ENCODE results near the gene NAT10. TPM values are rescaled to one million over a fixed set of nuclear protein-coding genes. Genes with fewer than 3 reads are reported as not detected.

The NAT10 gene
- polyA plus RNA-seq, 1 of the 3 experiments (the other 2 are of a cell fraction) = 31.0 TPM

- no peak for TF ChIP-seq JUND (IDR thresholded peaks at IDR 0.05)
These were observed 37.6 kb downstream of the NAT10 start (continued) for GRCh38 chr11:34143048-34143447.

- no peak for DNase-seq
- Histone ChIP-seq H3K27me3 (ENCODE audit: insufficient read depth) (no peaks in the 10 kb centered on the region), H3K9me3 (no peaks in the 10 kb centered on the region), H3K9me2 (no peaks in the 10 kb centered on the region), H3K79me2 (ENCODE audit: insufficient read depth) (no peaks in the 10 kb centered on the region), H3K4me2 (no peak overlapping the region), H3F3A (replicated peaks; ENCODE audit: insufficient read depth) (no peaks in the 10 kb centered on the region), H3K4me3 (ENCODE audit: low read depth in 2 of 2, low read length in 1 of 2) (no peak overlapping the region), H3K9ac (no peak overlapping the region), H3K4me1 (ENCODE audit: control insufficient read depth in 1 of 2, insufficient read depth in 2 of 2, low read depth in 1 of 2, low read length in 1 of 2) (peaks cover 0 to 6% of the 10 kb centered on the region in 2 experiments; a peak in 2 of 4 replicates), H4K20me1 (ENCODE audit: insufficient read depth) (no peaks in the 10 kb centered on the region), H3K36me3 (replicated peaks in 1 of 2; ENCODE audit: control insufficient read depth in 1 of 2, insufficient read depth in 2 of 2, low read length in 1 of 2) (peaks cover 37 to 95% of the 10 kb centered on the region in 2 experiments), H2AFZ (ENCODE audit: low read depth) (no peak overlapping the region), H3K27ac (ENCODE audit: low read depth in 2 of 2, low read length in 1 of 2) (no peak overlapping the region)
- CTCF ChIA-PET = interaction anchor here (2.0 kb wide), 1 partner anchor 29 kb away, joined by 5 read pairs; no protein-coding TSS in a partner anchor
- TF ChIP-seq REST (IDR thresholded peaks at IDR 0.05; ENCODE audit: low read depth, low read length) (no peak), MXI1 (IDR thresholded peaks at IDR 0.05; ENCODE audit: low read depth, low read length) (no peak), USF2 (IDR thresholded peaks at IDR 0.05; ENCODE audit: borderline replicate concordance, low read depth, low read length) (no peak), EP300 (IDR thresholded peaks at IDR 0.05; ENCODE audit: borderline replicate concordance in 1 of 2, low read depth in 1 of 2, low read length in 1 of 2) (no peak), FOXM1 (IDR thresholded peaks at IDR 0.05; ENCODE audit: low read depth) (no peak), EZH2phosphoT487 (IDR thresholded peaks at IDR 0.05; ENCODE audit: borderline replicate concordance, low read depth) (no peak), PBX3 (IDR thresholded peaks at IDR 0.05) (no peak), ZBTB33 (IDR thresholded peaks at IDR 0.05; ENCODE audit: borderline replicate concordance, low read depth) (no peak), SMC3 (IDR thresholded peaks at IDR 0.05; ENCODE audit: low read depth, low read length) (no peak), RFX5 (IDR thresholded peaks at IDR 0.05; ENCODE audit: low read length) (no peak), MAX (IDR thresholded peaks at IDR 0.05; ENCODE audit: low read depth) (no peak), TAF1 (IDR thresholded peaks at IDR 0.05; ENCODE audit: borderline replicate concordance, low read depth, low read length) (no peak), POLR2AphosphoS5 (IDR thresholded peaks at IDR 0.05; ENCODE audit: low read depth, low read length) (no peak), IRF3 (IDR thresholded peaks at IDR 0.05; ENCODE audit: low read depth, low read length) (no peak)
- POLR2A ChIA-PET = no interaction called here
- WGBS (ENCODE audit: low lambda C conversion rate) = 100% methylated on average over 5 of the region's 5 CpGs
These were observed 39.6 kb downstream of the NAT10 start for GRCh38 chr11:34145073-34145472.

Data from SK-N-SH (cell line).